K562 (cell line): ENCODE data around the gene RNF222. TPM values are rescaled to one million over a fixed set of nuclear protein-coding genes. Genes with fewer than 3 reads are reported as not detected.

Source experiments
- BRCA1 ChIP-seq, 2 experiments: fragments of 450-650 bp in 1 of 2; sonication (generic) in 1 of 2; formaldehyde crosslinking in 1 of 2; IDR thresholded peaks; 2 replicates each; pipeline versions ENCODE4 v1.5.0 to v1.6.1; 2017 to 2020; ENCODE audit warnings: mild to moderate bottlenecking in 1 of 2, missing genetic modification reagents in 1 of 2
- CBX3 ChIP-seq, 2 experiments: IDR thresholded peaks; 1 replicate in 1 of 2; 2 replicates in 1 of 2; pipeline ENCODE4 v1.6.1; 2012; ENCODE audit warnings: inconsistent platforms in 2 of 2, low read length in 2 of 2, borderline replicate concordance in 1 of 2, control low read depth in 1 of 2
- CTBP1 ChIP-seq: fragments of 450-650 bp; IDR thresholded peaks from 2 replicates; pipeline ENCODE4 v1.6.1; 2016; ENCODE audit warnings: borderline replicate concordance
- LEF1 ChIP-seq: fragments of 450-650 bp; IDR thresholded peaks from 2 replicates; pipeline ENCODE4 v1.6.1; 2016; ENCODE audit warnings: mild to moderate bottlenecking
- NCOR1 ChIP-seq: fragments of 450-650 bp; IDR thresholded peaks from 2 replicates; pipeline ENCODE4 v1.6.1; 2016; ENCODE audit warnings: mild to moderate bottlenecking, moderate library complexity
- OTX1 ChIP-seq: fragments of 450-650 bp; formaldehyde crosslinking; IDR thresholded peaks from 2 replicates; pipeline ENCODE4 v1.4.0; 2022; ENCODE audit warnings: mild to moderate bottlenecking
- RBM25 ChIP-seq: fragments of 200-400 bp; formaldehyde crosslinking; IDR thresholded peaks from 2 replicates; pipeline ENCODE4 v1.6.1; 2018; ENCODE audit warnings: low read length, low read depth, moderate library complexity; ENCODE audit not compliant: severe bottlenecking
- ZKSCAN1 ChIP-seq: fragments of 150-350 bp; IDR thresholded peaks from 2 replicates; pipeline ENCODE4 v1.6.1; 2016; ENCODE audit warnings: low read depth, low read length
- polyA plus RNA-seq, 8 experiments: library from polyadenylated mRNA; depleted of rRNA in 4 of 8; stranded (reverse) in 5 of 8; unstranded in 3 of 8; fragments of >200 nt; fragmentation: Nextera tagmentation in 2 of 8; fragmentation: Illumina TruSeq in 1 of 8; extraction: Ambion mirVana in 2 of 8; extraction: Trizol in 1 of 8; gene quantifications; 2 replicates each; pipeline versions ENCODE4 v1.2.1 to v1.2.3, GENCODE V29; 2011 to 2014; ENCODE audit warnings: inconsistent platforms in 1 of 8, missing spikeins in 1 of 8
- total RNA-seq, 7 experiments: library from RNA; depleted of rRNA in 6 of 7; stranded (reverse); fragments of >200 nt in 6 of 7; fragmentation: Illumina TruSeq in 2 of 7; extraction: Trizol in 2 of 7; gene quantifications; 2 replicates each; pipeline versions ENCODE4 v1.2.1 to v1.2.3, GENCODE V29; 2011 to 2021; ENCODE audit warnings: low replicate concordance in 1 of 7
- TF ChIP-seq, protein P1 (sequence below), 2 experiments: fragments of 450-650 bp in 1 of 2; sonication (generic) in 1 of 2; formaldehyde crosslinking in 1 of 2; IDR thresholded peaks in 1 of 2; conservative IDR thresholded peaks in 1 of 2; 2 replicates each; pipeline versions ENCODE4 v1.6.1 to v1.8.1; 2016 to 2023; ENCODE audit warnings: mild to moderate bottlenecking in 2 of 2, moderate library complexity in 2 of 2, inconsistent platforms in 1 of 2, missing genetic modification reagents in 1 of 2
- TF ChIP-seq, protein P2 (sequence below), 2 experiments: fragments of 450-650 bp in 1 of 2; sonication (generic) in 1 of 2; formaldehyde crosslinking in 1 of 2; IDR thresholded peaks; 2 replicates each; pipeline versions ENCODE4 v1.7.1 to v1.9.0; 2016 to 2022; ENCODE audit warnings: inconsistent platforms in 1 of 2, mild to moderate bottlenecking in 1 of 2, missing genetic modification reagents in 1 of 2
- TF ChIP-seq, protein P3 (sequence below), 2 experiments: fragments of 450-650 bp; IDR thresholded peaks; 2 replicates each; pipeline ENCODE4 v1.6.1; 2018; ENCODE audit warnings: mild to moderate bottlenecking in 2 of 2, low read depth in 1 of 2; ENCODE audit not compliant: partially characterized antibody in 2 of 2

Gene RNF222
- total and polyA plus RNA-seq, 9 of the 15 experiments (the other 6 are each of a cell fraction or from before 2014, with no cell fraction given) = not detected

DNA sequence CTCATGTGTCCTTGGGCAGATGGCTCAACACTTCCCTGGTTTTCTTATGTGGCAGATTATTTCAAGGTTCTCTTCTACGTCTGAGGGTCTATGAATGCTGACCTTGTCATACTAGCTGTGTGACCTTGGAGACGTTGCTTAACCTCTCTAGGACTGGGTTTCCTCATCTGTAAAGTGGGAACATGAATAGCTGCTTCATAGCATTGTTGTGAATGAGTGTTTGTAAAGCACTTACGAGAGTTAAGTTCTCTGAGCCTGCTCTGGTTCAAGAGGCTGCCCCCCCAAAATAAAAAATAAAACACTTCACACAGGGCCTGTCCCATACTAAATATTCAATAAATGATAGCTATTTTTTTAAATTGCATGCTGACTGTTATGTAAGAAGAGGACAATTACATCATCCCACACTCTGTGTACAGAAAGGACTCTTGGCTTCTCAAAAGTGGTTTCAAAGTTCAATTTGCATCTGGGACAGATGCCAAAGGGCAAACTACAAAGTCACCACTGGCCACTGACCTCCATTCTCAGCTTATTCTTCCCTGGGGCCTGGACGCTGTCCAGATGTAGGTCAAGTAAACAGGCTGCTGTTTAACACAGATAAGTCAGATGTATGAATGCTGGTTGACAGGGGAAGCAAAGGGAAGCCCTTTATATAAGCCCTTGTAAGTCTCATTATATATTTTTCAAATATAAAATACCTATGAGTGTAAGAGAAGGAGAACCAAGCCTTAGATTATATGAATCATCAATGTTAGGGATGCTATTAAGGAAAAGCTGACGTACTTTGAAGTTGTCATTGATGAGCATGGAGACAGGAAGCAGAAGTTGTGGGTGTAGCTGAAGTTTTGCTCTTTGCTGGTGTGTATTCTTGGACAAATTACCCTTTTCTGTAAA lies 22.7 kb upstream of the RNF222 start (continued):
- TF ChIP-seq, protein P1, sequence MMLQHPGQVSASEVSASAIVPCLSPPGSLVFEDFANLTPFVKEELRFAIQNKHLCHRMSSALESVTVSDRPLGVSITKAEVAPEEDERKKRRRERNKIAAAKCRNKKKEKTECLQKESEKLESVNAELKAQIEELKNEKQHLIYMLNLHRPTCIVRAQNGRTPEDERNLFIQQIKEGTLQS (IDR thresholded peaks at IDR 0.05) = peak; percentile 97
- TF ChIP-seq, protein P1 (CRISPR knock-in tag; conservative IDR thresholded peaks at IDR 0.05) = no peak; the same call in 1 of the 2 replicates
- TF ChIP-seq CBX3 (IDR thresholded peaks at IDR 0.05; ENCODE audit: borderline replicate concordance in 1 of 2, low read length in 2 of 2) (peak in 1 of 2 experiments; percentile 24; a peak in 1 of 3 replicates), RBM25 (peak; percentile 83), BRCA1 (IDR thresholded peaks at IDR 0.05) (no peak), BRCA1 (CRISPR knock-in tag; IDR thresholded peaks at IDR 0.05) (no peak), CTBP1 (peak; percentile 54; the same call in 1 of the 2 replicates), LEF1 (peak; percentile 98), OTX1 (CRISPR knock-in tag) (no peak), ZKSCAN1 (no peak), NCOR1 (peak; percentile 97)
- TF ChIP-seq, protein P2, sequence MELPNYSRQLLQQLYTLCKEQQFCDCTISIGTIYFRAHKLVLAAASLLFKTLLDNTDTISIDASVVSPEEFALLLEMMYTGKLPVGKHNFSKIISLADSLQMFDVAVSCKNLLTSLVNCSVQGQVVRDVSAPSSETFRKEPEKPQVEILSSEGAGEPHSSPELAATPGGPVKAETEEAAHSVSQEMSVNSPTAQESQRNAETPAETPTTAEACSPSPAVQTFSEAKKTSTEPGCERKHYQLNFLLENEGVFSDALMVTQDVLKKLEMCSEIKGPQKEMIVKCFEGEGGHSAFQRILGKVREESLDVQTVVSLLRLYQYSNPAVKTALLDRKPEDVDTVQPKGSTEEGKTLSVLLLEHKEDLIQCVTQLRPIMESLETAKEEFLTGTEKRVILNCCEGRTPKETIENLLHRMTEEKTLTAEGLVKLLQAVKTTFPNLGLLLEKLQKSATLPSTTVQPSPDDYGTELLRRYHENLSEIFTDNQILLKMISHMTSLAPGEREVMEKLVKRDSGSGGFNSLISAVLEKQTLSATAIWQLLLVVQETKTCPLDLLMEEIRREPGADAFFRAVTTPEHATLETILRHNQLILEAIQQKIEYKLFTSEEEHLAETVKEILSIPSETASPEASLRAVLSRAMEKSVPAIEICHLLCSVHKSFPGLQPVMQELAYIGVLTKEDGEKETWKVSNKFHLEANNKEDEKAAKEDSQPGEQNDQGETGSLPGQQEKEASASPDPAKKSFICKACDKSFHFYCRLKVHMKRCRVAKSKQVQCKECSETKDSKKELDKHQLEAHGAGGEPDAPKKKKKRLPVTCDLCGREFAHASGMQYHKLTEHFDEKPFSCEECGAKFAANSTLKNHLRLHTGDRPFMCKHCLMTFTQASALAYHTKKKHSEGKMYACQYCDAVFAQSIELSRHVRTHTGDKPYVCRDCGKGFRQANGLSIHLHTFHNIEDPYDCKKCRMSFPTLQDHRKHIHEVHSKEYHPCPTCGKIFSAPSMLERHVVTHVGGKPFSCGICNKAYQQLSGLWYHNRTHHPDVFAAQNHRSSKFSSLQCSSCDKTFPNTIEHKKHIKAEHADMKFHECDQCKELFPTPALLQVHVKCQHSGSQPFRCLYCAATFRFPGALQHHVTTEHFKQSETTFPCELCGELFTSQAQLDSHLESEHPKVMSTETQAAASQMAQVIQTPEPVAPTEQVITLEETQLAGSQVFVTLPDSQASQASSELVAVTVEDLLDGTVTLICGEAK (IDR thresholded peaks at IDR 0.05) = peak; percentile 43; the same call in 1 of the 2 replicates
- TF ChIP-seq, protein P2 (CRISPR knock-in tag; IDR thresholded peaks at IDR 0.05) = no peak
- TF ChIP-seq, protein P3, sequence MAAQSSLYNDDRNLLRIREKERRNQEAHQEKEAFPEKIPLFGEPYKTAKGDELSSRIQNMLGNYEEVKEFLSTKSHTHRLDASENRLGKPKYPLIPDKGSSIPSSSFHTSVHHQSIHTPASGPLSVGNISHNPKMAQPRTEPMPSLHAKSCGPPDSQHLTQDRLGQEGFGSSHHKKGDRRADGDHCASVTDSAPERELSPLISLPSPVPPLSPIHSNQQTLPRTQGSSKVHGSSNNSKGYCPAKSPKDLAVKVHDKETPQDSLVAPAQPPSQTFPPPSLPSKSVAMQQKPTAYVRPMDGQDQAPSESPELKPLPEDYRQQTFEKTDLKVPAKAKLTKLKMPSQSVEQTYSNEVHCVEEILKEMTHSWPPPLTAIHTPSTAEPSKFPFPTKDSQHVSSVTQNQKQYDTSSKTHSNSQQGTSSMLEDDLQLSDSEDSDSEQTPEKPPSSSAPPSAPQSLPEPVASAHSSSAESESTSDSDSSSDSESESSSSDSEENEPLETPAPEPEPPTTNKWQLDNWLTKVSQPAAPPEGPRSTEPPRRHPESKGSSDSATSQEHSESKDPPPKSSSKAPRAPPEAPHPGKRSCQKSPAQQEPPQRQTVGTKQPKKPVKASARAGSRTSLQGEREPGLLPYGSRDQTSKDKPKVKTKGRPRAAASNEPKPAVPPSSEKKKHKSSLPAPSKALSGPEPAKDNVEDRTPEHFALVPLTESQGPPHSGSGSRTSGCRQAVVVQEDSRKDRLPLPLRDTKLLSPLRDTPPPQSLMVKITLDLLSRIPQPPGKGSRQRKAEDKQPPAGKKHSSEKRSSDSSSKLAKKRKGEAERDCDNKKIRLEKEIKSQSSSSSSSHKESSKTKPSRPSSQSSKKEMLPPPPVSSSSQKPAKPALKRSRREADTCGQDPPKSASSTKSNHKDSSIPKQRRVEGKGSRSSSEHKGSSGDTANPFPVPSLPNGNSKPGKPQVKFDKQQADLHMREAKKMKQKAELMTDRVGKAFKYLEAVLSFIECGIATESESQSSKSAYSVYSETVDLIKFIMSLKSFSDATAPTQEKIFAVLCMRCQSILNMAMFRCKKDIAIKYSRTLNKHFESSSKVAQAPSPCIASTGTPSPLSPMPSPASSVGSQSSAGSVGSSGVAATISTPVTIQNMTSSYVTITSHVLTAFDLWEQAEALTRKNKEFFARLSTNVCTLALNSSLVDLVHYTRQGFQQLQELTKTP (IDR thresholded peaks at IDR 0.05; ENCODE audit: low read depth in 1 of 2, partially characterized antibody in 2 of 2) = peak; percentile 13 to 48
